Brain microvascular endothelial cell (primary cell): ENCODE data around the gene BDKRB2.

Source experiments
- DNase-seq: peaks from one replicate; pipeline ENCODE4 v3.0.0-alpha.2; 2020
- H3K27ac ChIP-seq: fragments of 250-450 bp; sonication (Bioruptor Pico); 2 replicates; pipeline ENCODE4 v1.5.1; 2020; ENCODE audit warnings: mild to moderate bottlenecking, moderate library complexity
- H3K27me3 ChIP-seq: fragments of 250-450 bp; sonication (Bioruptor Pico); replicated peaks from 2 replicates; pipeline ENCODE4 v1.5.1; 2020; ENCODE audit warnings: mild to moderate bottlenecking
- H3K36me3 ChIP-seq: fragments of 250-450 bp; sonication (Bioruptor Pico); replicated peaks from 2 replicates; pipeline ENCODE4 v1.5.1; 2020; ENCODE audit warnings: mild to moderate bottlenecking
- H3K4me3 ChIP-seq: 2 replicates; pipeline ENCODE4 v1.5.1; 2011; ENCODE audit warnings: low read depth, mild to moderate bottlenecking, control low read depth, low read length, moderate library complexity
- in situ Hi-C: cut with HindIII; loops from 2 replicates; pipeline ENCODE4 v1.10.0; 2017; ENCODE audit warnings: low sequenced_read_pairs, low pct_ligation_motif_present
- TF ChIP-seq, protein P1 (sequence below): IDR thresholded peaks from 2 replicates; pipeline ENCODE4 v1.5.1; 2011; ENCODE audit warnings: low read depth, mild to moderate bottlenecking, moderate library complexity, low read length, control low read depth, inconsistent platforms; ENCODE audit errors: missing control alignments

Gene BDKRB2

DNA sequence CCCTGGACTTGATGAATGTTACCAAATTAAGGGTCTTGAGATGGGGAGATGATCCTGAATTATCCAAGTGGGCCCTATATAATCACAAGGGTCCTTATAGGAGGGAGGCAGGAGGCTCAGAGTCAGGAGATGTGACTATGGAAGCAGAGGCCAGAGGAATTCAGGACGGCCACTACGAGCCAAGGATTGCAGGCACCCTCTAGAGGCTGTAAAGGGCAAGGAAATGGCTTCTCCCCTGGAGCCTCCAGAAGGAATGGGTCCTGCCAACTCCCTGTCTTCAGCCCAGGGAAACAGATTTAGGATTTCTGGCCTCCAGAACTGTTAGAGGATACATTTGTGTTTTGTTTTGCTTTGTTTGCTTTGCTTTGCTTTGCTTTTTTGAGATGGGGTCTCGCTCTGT, 60.2 kb downstream of the BDKRB2 start:
- H3K4me3 ChIP-seq, result no peak overlapping the region
- no peaks in the 10 kb centered on the region for H3K27me3 ChIP-seq
- in situ Hi-C loops, result no loop called here
- TF ChIP-seq, protein P1, sequence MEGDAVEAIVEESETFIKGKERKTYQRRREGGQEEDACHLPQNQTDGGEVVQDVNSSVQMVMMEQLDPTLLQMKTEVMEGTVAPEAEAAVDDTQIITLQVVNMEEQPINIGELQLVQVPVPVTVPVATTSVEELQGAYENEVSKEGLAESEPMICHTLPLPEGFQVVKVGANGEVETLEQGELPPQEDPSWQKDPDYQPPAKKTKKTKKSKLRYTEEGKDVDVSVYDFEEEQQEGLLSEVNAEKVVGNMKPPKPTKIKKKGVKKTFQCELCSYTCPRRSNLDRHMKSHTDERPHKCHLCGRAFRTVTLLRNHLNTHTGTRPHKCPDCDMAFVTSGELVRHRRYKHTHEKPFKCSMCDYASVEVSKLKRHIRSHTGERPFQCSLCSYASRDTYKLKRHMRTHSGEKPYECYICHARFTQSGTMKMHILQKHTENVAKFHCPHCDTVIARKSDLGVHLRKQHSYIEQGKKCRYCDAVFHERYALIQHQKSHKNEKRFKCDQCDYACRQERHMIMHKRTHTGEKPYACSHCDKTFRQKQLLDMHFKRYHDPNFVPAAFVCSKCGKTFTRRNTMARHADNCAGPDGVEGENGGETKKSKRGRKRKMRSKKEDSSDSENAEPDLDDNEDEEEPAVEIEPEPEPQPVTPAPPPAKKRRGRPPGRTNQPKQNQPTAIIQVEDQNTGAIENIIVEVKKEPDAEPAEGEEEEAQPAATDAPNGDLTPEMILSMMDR, result peak; percentile 48
- H3K36me3 ChIP-seq, result no peaks in the 10 kb centered on the region
- DNase-seq, result peak; percentile 39
- H3K27ac ChIP-seq, result no peak overlapping the region

DNA sequence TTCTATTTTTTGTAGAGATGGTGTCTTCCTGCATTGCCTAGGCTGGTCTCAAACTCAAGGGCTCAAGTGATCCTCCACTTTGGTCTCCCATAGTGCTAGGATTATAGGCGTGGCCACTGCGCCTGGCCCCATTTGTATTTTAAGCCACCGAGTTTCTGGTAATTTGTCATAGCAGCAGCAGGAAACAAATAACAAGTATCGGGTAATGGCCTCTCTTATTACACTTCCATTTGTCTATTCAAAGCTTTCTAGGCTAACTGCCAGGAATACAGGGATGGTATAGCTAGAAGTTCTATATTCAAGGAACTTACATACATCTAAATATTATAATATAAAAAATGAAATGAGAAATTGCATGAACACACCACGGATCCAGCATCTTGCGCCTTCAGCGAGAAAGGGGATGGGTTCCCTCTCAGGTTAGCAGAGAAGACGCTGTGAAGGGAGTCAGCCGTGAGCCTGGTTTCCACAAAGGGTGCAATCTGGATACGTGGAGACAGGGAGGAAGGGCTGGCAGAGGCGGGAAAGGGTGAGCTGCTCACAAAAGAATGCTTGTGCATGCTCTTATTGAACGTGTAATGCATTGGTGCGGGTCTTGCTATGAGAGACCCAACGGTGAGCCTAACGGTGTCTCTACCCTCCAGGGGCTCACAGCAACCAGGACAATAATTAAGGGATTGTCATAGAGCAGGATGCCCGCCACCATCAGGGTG, 60.9 kb downstream of the BDKRB2 start:
- in situ Hi-C loops, result no loop called here
- no peaks in the 10 kb centered on the region for H3K36me3 ChIP-seq
- H3K27me3 ChIP-seq, result no peaks in the 10 kb centered on the region
- H3K4me3 ChIP-seq, result no peak overlapping the region
- DNase-seq, result no peak
- no peak overlapping the region for H3K27ac ChIP-seq
- TF ChIP-seq, protein P1, result no peak

DNA sequence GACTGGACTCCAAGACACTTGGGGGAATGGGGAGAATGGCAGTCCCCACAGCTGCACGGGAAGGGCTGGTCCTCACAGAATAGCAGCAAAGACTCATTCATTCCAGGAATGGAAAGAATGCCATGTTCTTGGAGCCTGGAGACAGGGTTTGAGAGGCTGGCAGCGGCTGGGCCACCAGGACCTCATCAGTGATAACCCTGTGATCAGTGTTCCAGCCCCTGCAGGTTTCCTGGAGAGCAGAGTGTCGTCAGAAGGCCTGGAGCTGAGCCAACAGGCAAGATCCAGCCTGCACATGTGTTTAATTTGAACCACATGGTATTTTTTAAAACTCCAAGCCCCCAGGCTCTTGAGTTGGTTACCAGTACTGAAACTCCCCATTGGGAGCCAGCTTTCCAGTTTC, 62.7 kb downstream of the BDKRB2 start:
- H3K4me3 ChIP-seq, result no peak overlapping the region
- no peak overlapping the region for H3K27ac ChIP-seq
- in situ Hi-C loops, result no loop called here
- TF ChIP-seq, protein P1, result no peak
- H3K27me3 ChIP-seq, result no peaks in the 10 kb centered on the region
- DNase-seq, result peak; percentile 53
- no peaks in the 10 kb centered on the region for H3K36me3 ChIP-seq

DNA sequence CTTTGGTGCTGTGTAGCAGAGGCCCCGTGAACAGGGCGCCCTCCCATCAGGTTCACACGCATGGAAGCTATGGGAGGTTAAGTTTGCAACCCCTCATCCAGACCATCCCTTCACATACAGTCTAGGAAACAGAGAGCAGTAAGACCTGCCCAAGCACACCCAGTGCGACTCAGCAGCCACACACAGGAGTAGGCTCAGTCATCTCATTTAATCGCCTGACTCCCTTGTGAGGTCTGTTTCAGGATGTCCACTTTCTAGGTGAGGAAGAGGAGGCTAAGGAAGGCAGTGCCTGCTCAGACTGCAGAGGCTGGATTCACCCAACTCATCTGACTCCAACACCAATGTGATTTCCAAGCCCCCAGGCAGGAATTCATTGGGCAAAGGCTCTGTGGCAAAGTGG, 63.3 kb downstream of the BDKRB2 start:
- TF ChIP-seq, protein P1, result no peak
- Histone ChIP-seq H3K27me3 (no peaks in the 10 kb centered on the region), H3K4me3 (no peak overlapping the region), H3K36me3 (no peaks in the 10 kb centered on the region), H3K27ac (no peak overlapping the region)
- no peak for DNase-seq
- in situ Hi-C loops, result no loop called here

DNA sequence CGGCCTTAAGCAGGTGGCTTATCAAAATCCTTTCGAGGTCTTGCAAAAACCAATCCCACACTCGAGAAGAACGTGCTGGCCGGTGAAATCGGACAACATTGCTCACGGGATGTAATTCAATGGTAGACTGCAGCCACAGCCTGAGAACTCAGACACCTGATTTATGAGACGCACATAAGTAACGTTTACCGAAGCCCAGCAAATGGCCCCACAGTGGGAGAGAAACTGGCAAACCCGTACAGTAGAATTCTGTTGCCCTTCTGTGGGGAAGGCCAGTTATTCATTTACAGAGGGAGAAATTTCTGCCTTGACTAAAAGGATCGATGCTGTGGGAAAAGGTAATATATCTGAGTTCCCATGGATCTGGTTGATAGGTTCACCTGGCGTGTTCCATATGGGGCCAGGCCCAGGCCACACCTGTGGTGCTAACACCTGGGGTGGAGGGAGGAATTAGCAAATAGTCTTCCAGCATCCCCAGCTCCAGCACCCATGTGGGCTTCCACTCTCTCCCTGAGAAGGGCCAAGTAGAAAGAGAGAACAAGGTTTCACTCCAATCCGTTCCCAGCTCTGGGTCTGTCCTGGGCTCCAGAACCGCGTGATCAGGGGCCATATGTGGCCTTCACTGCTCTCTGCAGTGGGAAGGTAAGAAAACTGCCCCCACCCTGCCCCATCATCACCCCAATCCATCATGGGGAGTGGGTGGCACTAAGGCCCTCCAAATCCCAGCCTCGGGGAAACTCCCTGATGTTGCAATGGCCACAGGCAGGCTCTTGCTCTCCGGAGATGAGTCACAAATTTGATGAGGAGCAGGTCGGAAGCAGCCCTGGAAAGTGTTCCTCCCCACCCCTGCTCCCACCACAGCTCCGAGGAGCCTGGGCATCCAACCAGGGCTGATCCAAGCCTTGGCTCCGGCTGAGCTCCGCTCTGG, 64.1 kb downstream of the BDKRB2 start:
- TF ChIP-seq, protein P1, result no peak
- Histone ChIP-seq H3K4me3 (no peak overlapping the region), H3K36me3 (no peaks in the 10 kb centered on the region), H3K27me3 (no peaks in the 10 kb centered on the region), H3K27ac (peak overlapping the region; percentile 26)
- in situ Hi-C loops, result no loop called here
- DNase-seq, result peak; percentile 82
